ENCODE data around the gene GSE1.

DNA sequence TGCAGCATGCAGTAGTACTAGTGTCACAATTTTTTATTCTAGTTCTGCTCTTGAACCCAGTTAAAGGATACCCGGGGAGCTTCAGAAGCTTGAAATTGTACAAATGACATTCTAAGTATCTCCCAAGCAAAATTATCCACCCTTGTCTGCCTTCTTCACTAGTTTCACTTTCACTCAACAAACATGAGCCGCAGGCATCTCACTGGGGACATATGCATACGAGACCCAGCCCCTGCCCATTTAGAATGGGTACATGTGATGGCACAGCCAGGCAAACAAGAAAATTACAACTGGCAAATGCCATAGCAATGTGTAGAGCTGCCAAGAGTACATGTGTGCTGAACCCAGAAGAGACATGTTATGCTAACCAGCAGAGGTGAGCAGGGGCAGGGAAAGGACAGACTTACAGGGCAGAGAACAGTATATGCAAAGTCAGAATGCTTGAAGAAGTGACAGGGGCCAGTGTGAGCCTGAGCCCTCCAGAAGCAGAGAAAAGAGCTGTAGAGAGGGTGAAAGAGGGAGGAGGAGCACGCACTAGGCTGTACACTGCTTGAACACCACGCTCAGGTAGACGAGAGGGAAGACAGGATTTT, 67.3 kb downstream of the GSE1 start:
- TF ChIP-seq, protein P1, sequence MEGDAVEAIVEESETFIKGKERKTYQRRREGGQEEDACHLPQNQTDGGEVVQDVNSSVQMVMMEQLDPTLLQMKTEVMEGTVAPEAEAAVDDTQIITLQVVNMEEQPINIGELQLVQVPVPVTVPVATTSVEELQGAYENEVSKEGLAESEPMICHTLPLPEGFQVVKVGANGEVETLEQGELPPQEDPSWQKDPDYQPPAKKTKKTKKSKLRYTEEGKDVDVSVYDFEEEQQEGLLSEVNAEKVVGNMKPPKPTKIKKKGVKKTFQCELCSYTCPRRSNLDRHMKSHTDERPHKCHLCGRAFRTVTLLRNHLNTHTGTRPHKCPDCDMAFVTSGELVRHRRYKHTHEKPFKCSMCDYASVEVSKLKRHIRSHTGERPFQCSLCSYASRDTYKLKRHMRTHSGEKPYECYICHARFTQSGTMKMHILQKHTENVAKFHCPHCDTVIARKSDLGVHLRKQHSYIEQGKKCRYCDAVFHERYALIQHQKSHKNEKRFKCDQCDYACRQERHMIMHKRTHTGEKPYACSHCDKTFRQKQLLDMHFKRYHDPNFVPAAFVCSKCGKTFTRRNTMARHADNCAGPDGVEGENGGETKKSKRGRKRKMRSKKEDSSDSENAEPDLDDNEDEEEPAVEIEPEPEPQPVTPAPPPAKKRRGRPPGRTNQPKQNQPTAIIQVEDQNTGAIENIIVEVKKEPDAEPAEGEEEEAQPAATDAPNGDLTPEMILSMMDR (IDR thresholded peaks at IDR 0.05), result no peak
- TF ChIP-seq POLR2A (IDR thresholded peaks at IDR 0.05) (no peak), POLR2AphosphoS5 (IDR thresholded peaks at IDR 0.05) (no peak)
